SK-N-SH treated with all-trans-retinoic acid at 6 μM for 48 hours (cell line): ENCODE measurements around the gene NAA50.

Experiments
- CSDC2 ChIP-seq: fragments of 250-450 bp; sonication (Bioruptor Pico); IDR thresholded peaks from 2 replicates; pipeline ENCODE4 v1.5.0; 2020; ENCODE audit warnings: mild to moderate bottlenecking, moderate library complexity
- PATZ1 ChIP-seq: fragments of 250-450 bp; sonication (Bioruptor Pico); IDR thresholded peaks from 2 replicates; pipeline ENCODE4 v1.8.0; 2020; ENCODE audit warnings: mild to moderate bottlenecking, moderate library complexity, borderline replicate concordance
- RARB ChIP-seq: fragments of 250-450 bp; sonication (Bioruptor Pico); IDR thresholded peaks from 2 replicates; pipeline ENCODE4 v1.8.0; 2021; ENCODE audit warnings: mild to moderate bottlenecking, moderate library complexity
- TCF4 ChIP-seq: fragments of 250-450 bp; sonication (Bioruptor Pico); IDR thresholded peaks from 2 replicates; pipeline ENCODE4 v1.8.0; 2021; ENCODE audit warnings: mild to moderate bottlenecking, moderate library complexity, borderline replicate concordance

GRCh38 chr3:113741620-113742019, 4.4 kb downstream of the NAA50 start:
- no peak for TF ChIP-seq PATZ1 (CRISPR knock-in tag)
- TF ChIP-seq CSDC2 (CRISPR knock-in tag): no peak
- no peak for TF ChIP-seq TCF4 (CRISPR knock-in tag)
- no peak for TF ChIP-seq RARB (CRISPR knock-in tag)
